HL-60/S4 (cell line): ENCODE data around the gene KIAA1191.
"Not testable (repeated sequence)": the region's sequence is repeated elsewhere in the genome, so short reads cannot be mapped to it uniquely, and the experiment has no call there.

Source experiments
- in situ Hi-C: fragments of 300-500 bp; cut with MboI; formaldehyde crosslinking; loops from 2 replicates; pipeline ENCODE4 v1.14.3; 2022; ENCODE audit warnings: low sequenced_read_pairs

The KIAA1191 gene

GRCh38 chr5:176319827-176320554 lies 41.6 kb downstream of the KIAA1191 start:
- in situ Hi-C loops, result no loop called here

- in situ Hi-C loops, result no loop called here
Measured at GRCh38 chr5:176317534-176318374, 43.8 kb downstream of the KIAA1191 start.

DNA sequence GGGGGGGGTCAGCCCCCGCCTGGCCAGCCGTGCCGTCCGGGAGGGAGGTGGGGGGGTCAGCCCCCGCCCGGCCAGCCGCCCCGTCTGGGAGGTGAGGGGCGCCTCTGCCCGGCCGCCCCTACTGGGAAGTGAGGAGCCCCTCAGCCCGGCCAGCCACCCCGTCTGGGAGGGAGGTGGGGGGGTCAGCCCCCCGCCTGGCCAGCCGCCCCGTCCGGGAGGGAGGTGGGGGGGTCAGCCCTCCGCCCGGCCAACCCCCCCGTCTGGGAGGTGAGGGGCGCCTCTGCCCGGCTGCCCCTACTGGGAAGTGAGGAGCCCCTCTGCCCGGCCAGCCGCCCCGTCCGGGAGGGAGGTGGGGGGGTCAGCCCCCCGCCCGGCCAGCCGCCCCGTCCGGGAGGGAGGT lies 56.2 kb downstream of the KIAA1191 start:
- in situ Hi-C loops, result not testable (repeated sequence)
